Fibroblast of villous mesenchyme (primary cell): ENCODE data around the gene ADAMTSL2. TPM values are rescaled to one million over a fixed set of nuclear protein-coding genes. Genes with fewer than 3 reads are reported as not detected.

Source experiments
- DNase-seq: peaks from one replicate; pipeline ENCODE4 v3.0.0-alpha.2; 2010; ENCODE audit warnings: low read depth
- H3K4me3 ChIP-seq: 2 replicates; pipeline ENCODE4 v1.5.1; 2011; ENCODE audit warnings: low read depth, mild to moderate bottlenecking, low read length
- total RNA-seq: library from RNA; depleted of rRNA; stranded (reverse); fragments of >200 nt; gene quantifications from 2 replicates; pipeline ENCODE4 v1.2.3, GENCODE V29; 2012
- TF ChIP-seq, protein P1 (sequence below): IDR thresholded peaks from 2 replicates; pipeline ENCODE4 v1.5.1; 2012; ENCODE audit warnings: low read depth, mild to moderate bottlenecking, low read length; ENCODE audit not compliant: insufficient read depth

ADAMTSL2 gene
- total RNA-seq, 1 donor, result under 0.01 TPM

DNA sequence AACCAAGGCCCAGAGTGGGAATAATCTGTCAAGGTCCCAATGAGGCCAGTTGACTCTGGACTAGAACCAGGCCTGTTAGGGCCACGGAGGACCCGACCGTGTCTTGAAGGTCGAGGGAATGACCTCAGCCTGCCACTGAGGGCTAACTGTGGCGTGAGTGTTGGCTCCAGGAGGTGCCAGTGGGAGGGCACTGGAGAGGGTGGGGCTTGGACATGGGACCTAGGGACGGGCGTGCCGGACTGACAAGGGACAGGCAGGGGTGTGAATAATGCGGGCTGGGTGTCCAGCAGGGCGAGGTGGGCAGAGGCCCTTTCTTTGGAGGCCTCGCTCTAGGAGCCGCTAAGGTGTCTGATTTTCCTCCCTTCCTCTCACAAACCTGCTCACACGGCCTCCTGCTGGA is 7.5 kb downstream of the ADAMTSL2 start:
- no peak overlapping the region for H3K4me3 ChIP-seq
- DNase-seq, result no peak
- TF ChIP-seq, protein P1, sequence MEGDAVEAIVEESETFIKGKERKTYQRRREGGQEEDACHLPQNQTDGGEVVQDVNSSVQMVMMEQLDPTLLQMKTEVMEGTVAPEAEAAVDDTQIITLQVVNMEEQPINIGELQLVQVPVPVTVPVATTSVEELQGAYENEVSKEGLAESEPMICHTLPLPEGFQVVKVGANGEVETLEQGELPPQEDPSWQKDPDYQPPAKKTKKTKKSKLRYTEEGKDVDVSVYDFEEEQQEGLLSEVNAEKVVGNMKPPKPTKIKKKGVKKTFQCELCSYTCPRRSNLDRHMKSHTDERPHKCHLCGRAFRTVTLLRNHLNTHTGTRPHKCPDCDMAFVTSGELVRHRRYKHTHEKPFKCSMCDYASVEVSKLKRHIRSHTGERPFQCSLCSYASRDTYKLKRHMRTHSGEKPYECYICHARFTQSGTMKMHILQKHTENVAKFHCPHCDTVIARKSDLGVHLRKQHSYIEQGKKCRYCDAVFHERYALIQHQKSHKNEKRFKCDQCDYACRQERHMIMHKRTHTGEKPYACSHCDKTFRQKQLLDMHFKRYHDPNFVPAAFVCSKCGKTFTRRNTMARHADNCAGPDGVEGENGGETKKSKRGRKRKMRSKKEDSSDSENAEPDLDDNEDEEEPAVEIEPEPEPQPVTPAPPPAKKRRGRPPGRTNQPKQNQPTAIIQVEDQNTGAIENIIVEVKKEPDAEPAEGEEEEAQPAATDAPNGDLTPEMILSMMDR, result no peak

DNA sequence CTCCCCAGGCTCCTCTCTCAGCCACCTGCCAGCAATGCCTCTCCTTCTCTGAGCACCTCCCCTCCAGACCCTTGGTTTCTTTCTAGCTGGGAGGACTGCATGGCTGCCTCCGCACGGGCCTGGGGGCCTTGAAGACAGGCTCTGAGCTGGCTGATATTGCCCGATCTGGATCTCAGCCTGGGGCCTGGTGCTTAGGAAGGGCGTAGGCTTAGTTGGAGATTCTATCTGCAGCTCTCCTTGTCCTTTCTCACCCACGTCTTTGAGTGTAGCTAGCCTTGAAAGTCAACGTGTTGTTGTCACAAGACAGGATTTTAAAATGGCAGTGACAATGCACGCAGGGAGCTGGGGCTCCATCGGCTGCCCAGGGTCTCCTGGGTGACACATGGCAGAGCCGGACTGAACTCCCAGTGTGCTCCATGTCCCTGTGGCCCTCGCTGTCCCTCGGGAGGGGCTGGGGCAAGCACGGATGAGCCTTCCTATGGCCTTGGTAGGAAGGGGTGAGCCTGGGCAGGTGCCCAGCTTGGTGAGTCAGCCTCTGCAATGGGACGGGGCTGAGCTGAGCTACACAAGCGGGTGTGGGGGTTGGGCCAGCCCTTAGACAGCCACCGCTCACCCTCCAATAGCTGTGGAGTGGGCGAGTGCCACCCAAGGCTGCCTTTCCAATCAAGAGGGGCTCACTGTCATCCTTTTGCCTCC is 9.4 kb downstream of the ADAMTSL2 start:
- no peak overlapping the region for H3K4me3 ChIP-seq
- TF ChIP-seq, protein P1, result no peak
- no peak for DNase-seq

DNA sequence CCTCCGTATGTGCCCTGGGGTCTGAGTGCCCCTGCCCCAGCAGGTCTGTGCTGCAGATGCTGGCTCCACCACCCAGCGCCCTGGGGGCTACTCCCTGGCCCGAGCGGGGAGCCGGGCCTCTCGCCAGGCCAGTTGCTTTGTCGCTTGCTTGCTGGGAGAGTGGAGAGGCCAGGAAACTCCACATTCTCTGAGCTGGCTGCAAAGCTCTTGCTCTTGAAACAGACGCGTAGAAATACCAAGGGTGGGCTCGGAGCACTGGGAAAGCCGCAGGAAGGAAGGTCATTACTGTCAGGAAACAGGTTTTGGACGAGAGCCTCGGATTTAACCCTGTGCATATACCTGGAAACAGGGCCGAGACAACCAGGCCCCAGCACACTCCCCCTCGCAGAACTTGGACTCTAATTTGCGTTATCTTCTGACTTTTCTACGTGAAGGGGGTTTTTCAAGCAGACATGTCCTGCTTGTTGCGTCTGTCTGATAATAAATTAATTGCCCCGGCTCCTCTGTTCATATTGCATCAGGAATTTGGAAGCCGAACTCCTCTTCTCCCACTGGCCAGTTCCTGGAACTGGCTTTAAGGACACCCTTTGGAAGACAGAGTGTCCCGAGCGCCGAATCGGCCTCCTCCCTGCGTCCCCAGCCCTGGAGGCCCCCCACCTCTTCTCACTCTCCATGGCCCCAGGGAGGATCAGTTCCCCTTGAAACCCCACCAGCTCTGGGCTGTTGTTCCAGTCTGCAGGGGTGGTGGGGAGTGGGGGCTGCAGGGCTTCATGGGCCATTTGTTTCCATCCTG is 11.2 kb downstream of the ADAMTSL2 start:
- TF ChIP-seq, protein P1, result no peak
- no peak overlapping the region for H3K4me3 ChIP-seq
- DNase-seq, result no peak

DNA sequence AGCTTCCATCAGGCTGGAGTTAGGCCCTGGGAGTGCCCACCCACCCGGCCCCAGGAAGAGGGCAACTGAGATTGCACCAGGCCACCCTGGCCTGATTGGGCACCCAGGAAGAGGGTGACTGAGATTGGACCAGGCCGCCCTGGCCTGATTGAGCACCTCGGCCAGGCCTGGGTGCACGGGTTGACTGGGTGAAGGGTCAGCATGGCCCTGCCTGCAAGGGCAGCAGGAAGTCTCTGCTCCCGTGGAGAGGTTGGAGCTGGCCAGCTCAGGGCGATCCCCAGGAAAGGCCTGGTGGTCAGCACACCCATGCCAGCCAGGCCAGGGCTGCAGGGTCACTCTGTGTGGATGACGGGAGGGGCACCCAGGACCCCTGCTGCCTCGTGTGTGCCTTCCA is 11.8 kb downstream of the ADAMTSL2 start:
- DNase-seq, result no peak
- TF ChIP-seq, protein P1, result no peak
- no peak overlapping the region for H3K4me3 ChIP-seq

DNA sequence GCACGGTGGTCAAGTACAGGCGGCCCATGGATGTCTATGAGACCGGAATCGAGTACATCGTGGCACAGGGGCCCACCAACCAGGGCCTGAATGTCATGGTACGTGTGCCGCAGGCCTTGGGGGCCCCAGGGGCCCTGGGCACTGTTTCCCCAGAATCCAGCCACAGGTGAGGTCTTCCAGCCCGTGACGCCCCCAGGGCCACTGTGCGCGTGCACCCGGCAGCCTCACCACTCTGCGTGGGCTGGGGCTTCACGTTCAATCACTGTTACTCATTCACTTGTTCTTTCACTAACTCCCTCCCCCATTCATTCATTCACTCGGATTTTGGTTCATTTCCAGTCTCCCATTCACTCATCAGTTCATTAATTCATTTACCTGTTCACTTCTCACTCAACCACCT is 12.6 kb downstream of the ADAMTSL2 start:
- TF ChIP-seq, protein P1, result no peak

DNA sequence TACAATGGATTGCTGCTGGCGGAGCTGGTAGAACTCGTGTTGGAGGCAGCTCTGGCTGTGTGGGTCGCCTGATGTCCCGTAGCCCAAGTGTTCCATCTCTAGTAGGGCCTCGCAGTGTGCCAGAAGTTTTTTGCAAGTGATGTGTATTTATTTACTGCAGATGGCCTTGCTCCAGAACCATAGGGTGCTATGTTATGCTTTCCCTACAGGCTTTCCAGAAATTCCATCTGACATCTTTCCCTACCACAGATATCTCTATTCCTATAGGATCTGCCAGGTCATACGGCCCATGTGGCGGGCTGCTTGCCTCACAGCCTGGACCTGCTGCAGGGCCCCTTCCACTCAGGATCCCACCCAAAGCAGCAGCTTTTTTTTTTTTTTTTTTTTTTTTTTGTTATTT is 16.9 kb downstream of the ADAMTSL2 start:
- TF ChIP-seq, protein P1, result no peak

More for the DNA sequence above, 12.6 kb downstream of the ADAMTSL2 start:
- DNase-seq, result no peak
- H3K4me3 ChIP-seq, result no peak overlapping the region

More for the DNA sequence above, 16.9 kb downstream of the ADAMTSL2 start:
- no peak overlapping the region for H3K4me3 ChIP-seq
- DNase-seq, result no peak
